Effector memory CD8-positive, alpha-beta T cell (primary cell): ENCODE measurements around the gene SATB2.
A peak's percentile ranks its signal among the peaks of the same experiment; 100 is the strongest.

Experiments used
- ATAC-seq: fragments of 150-1000 bp; cut with Tn5 transposase; replicated peaks from 2 replicates; pipeline ENCODE4 v1.10.0; 2021; ENCODE audit warnings: mild to moderate bottlenecking, moderate library complexity
- DNase-seq, 3 experiments: peaks; one replicate each; pipeline ENCODE4 v3.0.0; 2021
- H3K27ac Mint-ChIP-seq, 2 donors: one replicate each; pipeline ENCODE4 v1.8.0; 2022; ENCODE audit warnings: mild to moderate bottlenecking in 2 of 2, mixed read lengths in 2 of 2, moderate library complexity in 2 of 2
- H3K27me3 Mint-ChIP-seq, 2 donors: one replicate each; pipeline ENCODE4 v1.8.0; 2022; ENCODE audit warnings: mixed read lengths in 2 of 2
- H3K36me3 Mint-ChIP-seq: one replicate; pipeline ENCODE4 v1.8.0; 2022; ENCODE audit warnings: mild to moderate bottlenecking, moderate library complexity, mixed read lengths; ENCODE audit not compliant: insufficient read depth
- H3K4me1 Mint-ChIP-seq, 2 donors: one replicate each; pipeline ENCODE4 v1.8.0; 2022; ENCODE audit warnings: low read depth in 2 of 2, mixed read lengths in 2 of 2
- H3K4me3 Mint-ChIP-seq, 2 donors: one replicate each; pipeline ENCODE4 v1.8.0; 2022; ENCODE audit warnings: mild to moderate bottlenecking in 2 of 2, mixed read lengths in 2 of 2, moderate library complexity in 2 of 2
- H3K9me3 Mint-ChIP-seq, 2 donors: one replicate each; pipeline ENCODE4 v1.8.0; 2022; ENCODE audit warnings: mixed read lengths in 2 of 2
- total RNA-seq, 9 experiments: gene quantifications; one replicate each; lab custom pipeline; 2026; lab: John Stamatoyannopoulos, UW

SATB2 gene
- 0.17 to 1.6 (median 0.49) reads per million in 9 experiments for total RNA-seq

- peak; percentile 23 for ATAC-seq
- Mint-ChIP-seq H3K27me3 (peaks cover 59 to 77% of the 10 kb centered on the region in 2 donors), H3K27ac (no peak within 1 kb of the TSS), H3K9me3 (no peaks in the 10 kb centered on the region), H3K4me1 (peaks cover 8 to 12% of the 10 kb centered on the region in 2 donors), H3K4me3 (peak within 1 kb of the TSS; percentile 79 to 89), H3K36me3 (peaks cover 18% of the 10 kb centered on the region)
- DNase-seq, result no peak
Measured at GRCh38 chr2:199457147-199458008, at the start of gene SATB2. TSS of gene SATB2 (minus strand) at chr2:199457939. CDS start at chr2:199456037, 1,902 bp downstream.

- H3K27ac Mint-ChIP-seq, result no peak overlapping the region
- H3K36me3 Mint-ChIP-seq, result no peaks in the 10 kb centered on the region
- ATAC-seq, result no peak
- DNase-seq, result no peak
- no peak overlapping the region for H3K4me3 Mint-ChIP-seq
- no peaks in the 10 kb centered on the region for H3K9me3 Mint-ChIP-seq
- peaks cover 5 to 23% of the 10 kb centered on the region in 2 donors for H3K27me3 Mint-ChIP-seq
- no peaks in the 10 kb centered on the region for H3K4me1 Mint-ChIP-seq
Measured at GRCh38 chr2:199505755-199506403, 48.1 kb upstream of the SATB2 start.

GRCh38 chr2:199503148-199503547 lies 45.4 kb upstream of the SATB2 start:
- Mint-ChIP-seq H3K27ac (no peak overlapping the region), H3K9me3 (no peaks in the 10 kb centered on the region), H3K36me3 (no peaks in the 10 kb centered on the region), H3K4me1 (no peaks in the 10 kb centered on the region), H3K4me3 (no peak overlapping the region), H3K27me3 (peaks cover 0 to 15% of the 10 kb centered on the region in 2 donors)
- DNase-seq (no peak), ATAC-seq (no peak)

GRCh38 chr2:199499005-199499404 lies 41.3 kb upstream of the SATB2 start:
- no peaks in the 10 kb centered on the region for H3K36me3 Mint-ChIP-seq
- ATAC-seq (no peak), DNase-seq (no peak)
- H3K4me1 Mint-ChIP-seq, result no peaks in the 10 kb centered on the region
- peaks cover 8 to 18% of the 10 kb centered on the region in 2 donors for H3K27me3 Mint-ChIP-seq
- H3K27ac Mint-ChIP-seq, result no peak overlapping the region
- no peak overlapping the region for H3K4me3 Mint-ChIP-seq
- no peaks in the 10 kb centered on the region for H3K9me3 Mint-ChIP-seq

GRCh38 chr2:199495147-199495546 lies 37.4 kb upstream of the SATB2 start:
- Mint-ChIP-seq H3K27ac (no peak overlapping the region), H3K9me3 (no peaks in the 10 kb centered on the region), H3K4me3 (no peak overlapping the region), H3K36me3 (no peaks in the 10 kb centered on the region), H3K27me3 (peaks cover 13 to 29% of the 10 kb centered on the region in 2 donors), H3K4me1 (no peaks in the 10 kb centered on the region)
- DNase-seq (no peak), ATAC-seq (no peak)

- no peak overlapping the region for H3K27ac Mint-ChIP-seq
- DNase-seq (no peak), ATAC-seq (no peak)
- H3K9me3 Mint-ChIP-seq, result no peaks in the 10 kb centered on the region
- peaks cover 17 to 38% of the 10 kb centered on the region in 2 donors for H3K27me3 Mint-ChIP-seq
- H3K36me3 Mint-ChIP-seq, result peaks cover 3% of the 10 kb centered on the region
- no peak overlapping the region for H3K4me3 Mint-ChIP-seq
- peaks cover 0 to 3% of the 10 kb centered on the region in 2 donors for H3K4me1 Mint-ChIP-seq
Measured at GRCh38 chr2:199490049-199490448, 32.3 kb upstream of the SATB2 start.

- Mint-ChIP-seq H3K36me3 (peaks cover 3% of the 10 kb centered on the region), H3K4me1 (peaks cover 0 to 3% of the 10 kb centered on the region in 2 donors), H3K9me3 (no peaks in the 10 kb centered on the region), H3K27ac (no peak overlapping the region), H3K27me3 (peaks cover 19 to 49% of the 10 kb centered on the region in 2 donors), H3K4me3 (no peak overlapping the region)
- DNase-seq, result peak; percentile 30 to 38 (median 38)
- ATAC-seq, result no peak
Measured at GRCh38 chr2:199488772-199489400, 31.1 kb upstream of the SATB2 start.

GRCh38 chr2:199485732-199486335 lies 28.1 kb upstream of the SATB2 start:
- no peak for ATAC-seq
- no peak for DNase-seq
- H3K36me3 Mint-ChIP-seq, result peaks cover 3% of the 10 kb centered on the region
- peaks cover 13 to 38% of the 10 kb centered on the region in 2 donors for H3K27me3 Mint-ChIP-seq
- no peak overlapping the region for H3K4me3 Mint-ChIP-seq
- no peak overlapping the region for H3K27ac Mint-ChIP-seq
- H3K9me3 Mint-ChIP-seq, result no peaks in the 10 kb centered on the region
- H3K4me1 Mint-ChIP-seq, result peaks cover 0 to 3% of the 10 kb centered on the region in 2 donors

- Mint-ChIP-seq H3K9me3 (no peaks in the 10 kb centered on the region), H3K4me1 (peaks cover 0 to 3% of the 10 kb centered on the region in 2 donors), H3K4me3 (no peak overlapping the region), H3K36me3 (peaks cover 3% of the 10 kb centered on the region), H3K27me3 (peaks cover 13 to 38% of the 10 kb centered on the region in 2 donors), H3K27ac (no peak overlapping the region)
- DNase-seq (no peak), ATAC-seq (no peak)
Measured at GRCh38 chr2:199484927-199485326, 27.2 kb upstream of the SATB2 start.

- Mint-ChIP-seq H3K4me3 (no peak overlapping the region), H3K27ac (no peak overlapping the region), H3K36me3 (no peaks in the 10 kb centered on the region), H3K9me3 (no peaks in the 10 kb centered on the region), H3K4me1 (no peaks in the 10 kb centered on the region), H3K27me3 (peaks cover 6 to 44% of the 10 kb centered on the region in 2 donors)
- no peak for ATAC-seq
- no peak for DNase-seq
Measured at GRCh38 chr2:199480966-199481365, 23.2 kb upstream of the SATB2 start.

- H3K9me3 Mint-ChIP-seq, result no peaks in the 10 kb centered on the region
- H3K4me1 Mint-ChIP-seq, result no peaks in the 10 kb centered on the region
- H3K36me3 Mint-ChIP-seq, result no peaks in the 10 kb centered on the region
- ATAC-seq, result no peak
- DNase-seq, result no peak
- no peak overlapping the region for H3K4me3 Mint-ChIP-seq
- H3K27me3 Mint-ChIP-seq, result peaks cover 28 to 57% of the 10 kb centered on the region in 2 donors
- no peak overlapping the region for H3K27ac Mint-ChIP-seq
Measured at GRCh38 chr2:199477277-199477834, 19.6 kb upstream of the SATB2 start.

- Mint-ChIP-seq H3K27me3 (peaks cover 78 to 92% of the 10 kb centered on the region in 2 donors), H3K9me3 (no peaks in the 10 kb centered on the region), H3K4me3 (no peak overlapping the region), H3K27ac (no peak overlapping the region), H3K36me3 (peaks cover 3% of the 10 kb centered on the region), H3K4me1 (peaks cover 0 to 5% of the 10 kb centered on the region in 2 donors)
- DNase-seq (no peak), ATAC-seq (peak; percentile 35)
Measured at GRCh38 chr2:199471443-199472057, 13.8 kb upstream of the SATB2 start.
